Large intestine (tissue), 3 donors: Measurements from ENCODE around the gene S100A1. TPM values are rescaled to one million over a fixed set of nuclear protein-coding genes. Genes with fewer than 3 reads are reported as not detected.

ENCODE experiments used
- DNase-seq, 2 donors: peaks; one replicate each; pipeline versions ENCODE4 v3.0.0 to v3.0.0-alpha.2; 2013
- H3K27ac ChIP-seq: one replicate; pipeline ENCODE4 v1.5.1; 2013; ENCODE audit warnings: low read length
- H3K27me3 ChIP-seq: 2 replicates; pipeline ENCODE4 v1.6.1; 2013; ENCODE audit warnings: low read length; ENCODE audit not compliant: control insufficient read depth, insufficient read depth
- H3K36me3 ChIP-seq: 2 replicates; pipeline ENCODE4 v1.6.1; 2013; ENCODE audit warnings: low read length; ENCODE audit not compliant: control insufficient read depth, insufficient read depth
- H3K4me1 ChIP-seq: one replicate; pipeline ENCODE4 v1.6.1; 2013; ENCODE audit warnings: low read length; ENCODE audit not compliant: control insufficient read depth, insufficient read depth
- H3K4me3 ChIP-seq: one replicate; pipeline ENCODE4 v1.5.1; 2013; ENCODE audit warnings: low read length
- H3K9me3 ChIP-seq: one replicate; pipeline ENCODE4 v1.6.1; 2013; ENCODE audit warnings: mild to moderate bottlenecking, low read depth, low read length, moderate library complexity; ENCODE audit not compliant: control insufficient read depth
- WGBS: methylation state at CpG from one replicate; pipeline ENCODE4 v1.1.5; 2013; ENCODE audit warnings: low lambda C conversion rate; ENCODE audit not compliant: insufficient coverage; 5-methylcytosine and 5-hydroxymethylcytosine counted together
- polyA plus RNA-seq: library from polyadenylated mRNA; unstranded; fragments of 120-200 nt; gene quantifications from one replicate; pipeline ENCODE4 v1.2.1, GENCODE V29; 2013

Gene S100A1
- polyA plus RNA-seq, 1 donor, result 2.8 TPM

- H3K36me3 ChIP-seq, result no peaks in the 10 kb centered on the region
- H3K27ac ChIP-seq, result no peak overlapping the region
- no peaks in the 10 kb centered on the region for H3K27me3 ChIP-seq
- DNase-seq, result no peak
- H3K9me3 ChIP-seq, result no peaks in the 10 kb centered on the region
- no CpG with 5 or more reads among the region's 2 CpGs for WGBS
- H3K4me3 ChIP-seq, result no peak overlapping the region
- no peaks in the 10 kb centered on the region for H3K4me1 ChIP-seq
Observed at GRCh38 chr1:153588482-153588881, 39.8 kb upstream of the S100A1 start.

DNA sequence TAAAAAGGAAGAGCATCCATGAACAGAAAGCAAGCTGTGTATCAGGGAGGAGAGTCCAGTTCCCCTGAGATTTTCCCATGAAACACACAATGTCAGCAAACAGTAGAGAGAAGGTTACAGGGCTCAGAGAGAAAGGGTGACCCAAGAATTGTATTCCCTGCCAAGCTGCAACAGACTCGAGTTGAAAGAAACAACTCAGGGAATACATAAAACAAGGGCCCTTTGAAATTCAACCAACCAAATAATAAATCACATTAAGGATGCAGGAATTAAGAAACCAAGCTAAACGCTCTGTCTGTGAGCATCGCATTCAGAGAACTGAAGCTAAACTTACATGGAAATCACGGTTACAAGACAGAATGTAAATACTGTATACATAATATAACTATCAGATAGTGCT is 35.5 kb upstream of the S100A1 start:
- no peaks in the 10 kb centered on the region for H3K4me1 ChIP-seq
- no peak overlapping the region for H3K4me3 ChIP-seq
- 80% methylated on average over 1 of the region's 4 CpGs for WGBS
- H3K27ac ChIP-seq, result no peak overlapping the region
- no peaks in the 10 kb centered on the region for H3K36me3 ChIP-seq
- H3K9me3 ChIP-seq, result no peaks in the 10 kb centered on the region
- no peak for DNase-seq
- no peaks in the 10 kb centered on the region for H3K27me3 ChIP-seq

DNA sequence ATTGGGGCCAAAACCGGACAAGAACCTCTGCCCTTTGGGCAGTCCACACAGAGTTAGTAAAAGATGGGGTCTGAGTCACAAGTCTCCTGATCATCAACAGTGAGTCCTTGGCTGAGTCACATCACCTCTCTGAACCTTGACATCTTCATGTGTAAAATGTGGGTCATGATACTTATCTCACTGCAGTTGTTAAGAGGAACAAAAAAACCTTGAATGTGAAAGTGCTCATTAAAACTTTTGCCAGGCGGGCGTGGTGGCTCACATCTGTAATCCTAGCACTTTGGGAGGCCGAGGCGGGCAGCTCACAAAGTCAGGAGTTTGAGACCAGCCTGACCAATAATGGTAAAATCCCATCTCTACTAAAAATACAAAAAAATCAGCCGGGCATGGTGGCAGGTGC is 31.0 kb upstream of the S100A1 start:
- Histone ChIP-seq H3K9me3 (no peaks in the 10 kb centered on the region), H3K4me1 (no peaks in the 10 kb centered on the region), H3K4me3 (no peak overlapping the region), H3K36me3 (no peaks in the 10 kb centered on the region), H3K27ac (no peak overlapping the region), H3K27me3 (no peaks in the 10 kb centered on the region)
- no CpG with 5 or more reads among the region's 6 CpGs for WGBS
- DNase-seq, result no peak

DNA sequence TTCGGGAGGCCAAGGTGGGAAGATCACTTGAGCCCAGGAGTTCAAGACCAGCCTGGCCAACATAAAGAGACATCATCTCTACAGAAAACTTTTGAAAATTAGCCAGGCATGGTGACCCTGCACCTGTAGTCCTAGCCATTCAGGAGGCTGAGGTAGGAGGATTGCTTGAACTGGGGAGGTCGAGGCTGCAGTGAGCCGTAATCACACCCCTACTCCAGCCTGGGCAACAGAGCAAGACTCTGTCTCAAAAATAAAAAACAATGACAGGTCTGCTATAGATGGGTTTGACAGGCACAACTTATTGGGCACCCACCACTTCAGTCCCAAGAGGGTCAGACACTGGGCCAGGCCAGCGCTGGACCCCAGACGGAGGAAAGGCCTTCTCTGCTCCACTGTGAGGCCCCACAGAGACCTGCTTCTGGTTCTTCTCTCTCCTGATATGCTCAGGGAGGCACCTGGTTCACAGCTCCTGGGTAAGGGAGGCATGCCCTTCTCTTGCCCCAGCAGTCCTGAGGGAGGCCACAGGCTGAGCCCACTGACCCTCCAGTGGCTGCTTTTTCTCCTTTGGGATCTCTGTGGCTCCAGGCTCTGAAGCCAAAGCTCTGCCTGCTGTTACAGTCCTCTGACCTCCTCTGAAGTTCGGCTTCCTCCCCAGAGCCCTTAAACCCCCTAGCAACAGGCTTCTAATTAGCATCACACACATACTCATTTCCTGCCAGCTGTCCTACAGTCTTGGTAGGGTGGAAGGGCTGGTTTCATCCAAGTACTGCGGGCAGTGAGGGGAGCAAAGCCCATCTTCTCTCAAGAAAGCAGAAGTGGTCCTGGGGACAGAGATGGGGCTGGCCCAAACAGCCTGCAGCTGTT is 29.7 kb upstream of the S100A1 start:
- H3K27me3 ChIP-seq, result no peaks in the 10 kb centered on the region
- no peaks in the 10 kb centered on the region for H3K4me1 ChIP-seq
- no CpG with 5 or more reads among the region's 7 CpGs for WGBS
- H3K9me3 ChIP-seq, result no peaks in the 10 kb centered on the region
- peak overlapping the region; percentile 26 for H3K27ac ChIP-seq
- no peaks in the 10 kb centered on the region for H3K36me3 ChIP-seq
- peak; percentile 41 to 46 for DNase-seq
- H3K4me3 ChIP-seq, result no peak overlapping the region

GRCh38 chr1:153599847-153600246 is 28.4 kb upstream of the S100A1 start:
- Histone ChIP-seq H3K27me3 (no peaks in the 10 kb centered on the region), H3K4me1 (no peaks in the 10 kb centered on the region), H3K9me3 (no peaks in the 10 kb centered on the region), H3K27ac (no peak overlapping the region), H3K36me3 (no peaks in the 10 kb centered on the region), H3K4me3 (no peak overlapping the region)
- 80% methylated on average over 1 of the region's 7 CpGs for WGBS
- DNase-seq, result no peak

DNA sequence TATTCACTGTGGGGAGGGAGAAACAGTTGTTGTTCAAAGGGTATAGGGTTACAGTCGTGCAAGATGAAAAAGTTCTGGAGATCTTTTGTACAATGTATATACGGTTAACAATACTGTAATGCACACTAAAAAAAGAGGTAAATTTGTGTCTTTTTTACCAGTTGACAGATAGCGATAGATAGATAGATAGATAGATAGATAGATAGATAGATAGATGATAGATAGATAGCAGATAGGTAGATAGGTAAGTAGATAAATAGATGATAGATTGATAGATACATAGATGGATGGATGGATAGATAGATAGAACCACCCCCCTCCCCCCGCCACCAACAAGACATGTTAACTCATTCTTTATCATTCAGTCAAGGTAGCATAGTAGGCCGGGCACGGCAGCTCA is 25.5 kb upstream of the S100A1 start:
- no peaks in the 10 kb centered on the region for H3K27me3 ChIP-seq
- 83% methylated on average over 3 of the region's 6 CpGs for WGBS

GRCh38 chr1:153606194-153606593 is 22.0 kb upstream of the S100A1 start:
- WGBS, result 80% methylated on average over 2 of the region's 11 CpGs
- Histone ChIP-seq H3K27ac (no peak overlapping the region), H3K9me3 (peaks cover 4% of the 10 kb centered on the region), H3K4me3 (no peak overlapping the region), H3K4me1 (peaks cover 30% of the 10 kb centered on the region), H3K36me3 (peaks cover 19% of the 10 kb centered on the region), H3K27me3 (no peaks in the 10 kb centered on the region)
- no peak for DNase-seq

More for the DNA sequence above, 25.5 kb upstream of the S100A1 start:
- DNase-seq, result no peak
- H3K36me3 ChIP-seq, result peaks cover 15% of the 10 kb centered on the region
- no peak overlapping the region for H3K27ac ChIP-seq
- H3K4me1 ChIP-seq, result no peaks in the 10 kb centered on the region
- H3K9me3 ChIP-seq, result no peaks in the 10 kb centered on the region
- H3K4me3 ChIP-seq, result no peak overlapping the region

DNA sequence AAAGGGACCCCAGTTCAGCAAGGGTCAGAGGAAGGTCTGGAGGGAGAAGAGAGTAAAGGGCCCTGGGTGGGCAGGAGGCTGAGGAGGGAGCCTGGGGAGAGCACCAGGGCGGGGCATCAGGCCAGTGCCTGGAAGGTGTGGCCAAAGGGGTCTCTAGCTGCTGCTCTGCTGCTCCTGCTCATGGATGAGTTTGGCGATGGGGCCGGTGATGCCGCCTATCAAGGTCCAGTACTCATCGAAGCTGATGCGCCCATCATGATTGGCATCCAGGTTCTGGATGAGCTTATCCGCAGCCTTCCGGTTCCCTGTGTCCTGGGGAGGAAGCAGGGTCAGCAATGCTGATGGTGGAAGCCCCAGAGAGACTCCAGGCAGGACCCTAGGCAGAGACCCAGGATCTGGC is 20.9 kb upstream of the S100A1 start:
- WGBS, result no CpG with 5 or more reads among the region's 8 CpGs
- Histone ChIP-seq H3K4me1 (peaks cover 34% of the 10 kb centered on the region), H3K27me3 (no peaks in the 10 kb centered on the region), H3K9me3 (peaks cover 4% of the 10 kb centered on the region), H3K36me3 (peaks cover 19% of the 10 kb centered on the region), H3K27ac (no peak overlapping the region), H3K4me3 (no peak overlapping the region)
- no peak for DNase-seq

GRCh38 chr1:153608089-153608682 is 20.0 kb upstream of the S100A1 start:
- Histone ChIP-seq H3K9me3 (peaks cover 4% of the 10 kb centered on the region), H3K4me1 (peaks cover 35% of the 10 kb centered on the region), H3K27ac (peak overlapping the region; percentile 94), H3K27me3 (no peaks in the 10 kb centered on the region), H3K36me3 (peaks cover 19% of the 10 kb centered on the region), H3K4me3 (peak overlapping the region; percentile 24)
- WGBS, result no CpG with 5 or more reads among the region's 7 CpGs
- DNase-seq, result no peak

DNA sequence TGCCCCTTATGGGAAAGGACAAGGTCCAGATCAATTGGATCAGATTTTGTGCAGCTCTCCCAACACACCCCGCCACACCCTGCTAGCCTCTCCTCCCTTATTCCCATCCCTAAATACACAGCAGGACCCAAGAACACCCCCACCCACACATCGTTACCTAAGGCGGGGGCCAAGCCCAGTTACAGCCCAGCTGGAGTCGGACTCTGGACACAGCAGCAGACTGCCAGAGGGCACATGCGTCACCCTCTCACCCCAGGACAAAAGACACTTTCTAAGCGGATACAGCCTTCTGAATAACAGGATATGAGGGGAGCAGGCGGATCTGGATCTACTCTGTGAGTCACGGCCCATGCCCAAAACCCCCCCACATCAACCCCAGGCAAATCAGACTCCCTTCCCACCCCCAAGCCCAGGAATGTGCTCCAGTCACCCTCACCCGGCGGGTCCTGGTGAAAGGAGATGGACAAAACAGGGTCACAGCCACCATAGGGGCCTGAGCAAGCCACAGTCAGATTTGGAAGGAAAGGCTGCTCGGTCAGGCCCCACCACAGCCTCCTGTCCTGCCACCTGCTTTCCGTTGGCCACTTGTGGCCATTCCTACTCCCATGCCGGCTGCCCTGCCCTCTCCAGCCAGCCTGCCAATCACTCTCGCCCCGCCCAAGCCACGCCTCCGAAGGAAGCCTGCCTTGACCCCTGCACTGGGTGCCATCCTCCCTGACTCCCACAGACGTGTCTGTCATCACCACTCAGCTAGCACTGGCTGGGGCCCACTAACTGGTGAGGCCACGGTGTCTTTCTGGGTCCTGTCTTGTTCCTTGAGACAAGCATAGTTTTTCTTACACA is 19.3 kb upstream of the S100A1 start:
- DNase-seq, result peak; percentile 93 to 97
- H3K4me3 ChIP-seq, result peak overlapping the region; percentile 26
- peak overlapping the region; percentile 94 for H3K27ac ChIP-seq
- WGBS, result no CpG with 5 or more reads among the region's 19 CpGs
- peaks cover 42% of the 10 kb centered on the region for H3K4me1 ChIP-seq
- H3K36me3 ChIP-seq, result peaks cover 19% of the 10 kb centered on the region
- H3K9me3 ChIP-seq, result peaks cover 4% of the 10 kb centered on the region
- no peaks in the 10 kb centered on the region for H3K27me3 ChIP-seq
